ENCODE measurements around the gene RNF144A.

Gene RNF144A

DNA sequence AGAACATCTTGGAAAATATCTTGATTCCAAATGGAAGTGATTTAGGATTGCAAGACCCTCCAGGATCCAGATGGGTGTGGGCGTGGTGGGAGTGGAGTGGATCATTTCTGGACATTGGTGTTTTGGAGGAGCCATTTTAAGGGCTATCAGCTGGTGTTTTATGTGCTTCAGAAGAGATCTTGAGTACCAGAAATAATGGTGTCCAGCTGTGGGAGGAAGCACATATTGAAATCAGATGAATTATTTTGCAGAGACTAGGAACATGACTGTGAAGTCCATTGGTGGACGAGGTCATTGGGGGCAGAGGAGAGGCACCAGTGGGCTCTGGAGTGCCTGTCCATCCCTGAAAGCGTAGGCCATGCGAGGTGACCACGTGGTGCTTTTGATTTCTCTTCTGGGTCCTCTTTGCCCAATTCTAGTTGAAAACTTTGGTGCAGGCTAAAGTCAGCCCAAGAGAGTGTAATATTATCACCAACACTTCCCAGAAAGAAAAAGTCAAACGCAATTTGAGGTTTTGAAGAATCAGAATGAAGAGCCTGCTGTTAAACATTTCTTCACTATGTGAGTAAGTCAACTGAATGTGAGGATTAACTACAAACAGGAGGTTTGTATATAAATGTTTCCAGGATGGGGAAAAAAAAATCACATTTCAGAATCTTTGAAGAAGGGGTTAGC lies 31.6 kb downstream of the RNF144A start:
- DNase-seq: no peak

DNA sequence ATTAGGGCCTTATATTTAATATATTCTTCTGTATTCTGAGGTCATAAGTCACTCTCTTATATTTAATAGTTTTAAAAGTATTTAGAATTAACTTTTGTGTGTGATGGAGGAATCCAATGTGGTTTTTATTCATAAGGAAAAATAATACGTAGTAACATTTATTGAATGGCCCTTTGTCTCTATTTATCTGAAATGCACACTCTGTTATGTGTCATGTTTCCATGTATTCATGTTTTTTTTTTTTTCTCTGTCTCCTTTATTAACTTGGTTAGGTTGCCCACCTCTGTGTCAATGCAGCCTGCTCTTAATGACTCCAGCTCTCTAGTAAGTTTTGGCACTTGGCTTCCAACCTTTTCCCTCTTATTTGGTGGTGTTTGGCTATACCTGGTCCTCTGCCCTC lies 33.8 kb downstream of the RNF144A start:
- no peak for DNase-seq

DNA sequence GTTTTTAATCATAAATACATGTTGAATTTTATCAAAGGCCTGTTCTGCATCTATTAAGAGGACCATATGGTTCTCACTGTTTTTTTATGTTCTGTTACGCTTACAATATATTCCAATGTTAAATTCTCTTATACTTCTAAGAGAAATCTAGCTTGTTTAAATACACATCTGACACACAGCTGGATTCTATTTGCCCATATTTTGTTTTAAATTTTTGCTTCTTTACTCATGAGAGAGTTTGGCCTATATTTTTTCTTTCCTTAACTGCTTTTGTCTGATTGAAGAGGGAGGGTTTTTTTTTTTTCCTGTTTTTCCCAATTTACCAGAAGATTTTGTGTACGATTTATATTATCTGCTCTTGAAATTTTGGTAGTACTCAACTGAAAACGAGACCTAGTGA lies 34.9 kb downstream of the RNF144A start:
- DNase-seq: no peak

GRCh38 chr2:6954586-6954985 lies 37.4 kb downstream of the RNF144A start:
- no peak for DNase-seq

DNA sequence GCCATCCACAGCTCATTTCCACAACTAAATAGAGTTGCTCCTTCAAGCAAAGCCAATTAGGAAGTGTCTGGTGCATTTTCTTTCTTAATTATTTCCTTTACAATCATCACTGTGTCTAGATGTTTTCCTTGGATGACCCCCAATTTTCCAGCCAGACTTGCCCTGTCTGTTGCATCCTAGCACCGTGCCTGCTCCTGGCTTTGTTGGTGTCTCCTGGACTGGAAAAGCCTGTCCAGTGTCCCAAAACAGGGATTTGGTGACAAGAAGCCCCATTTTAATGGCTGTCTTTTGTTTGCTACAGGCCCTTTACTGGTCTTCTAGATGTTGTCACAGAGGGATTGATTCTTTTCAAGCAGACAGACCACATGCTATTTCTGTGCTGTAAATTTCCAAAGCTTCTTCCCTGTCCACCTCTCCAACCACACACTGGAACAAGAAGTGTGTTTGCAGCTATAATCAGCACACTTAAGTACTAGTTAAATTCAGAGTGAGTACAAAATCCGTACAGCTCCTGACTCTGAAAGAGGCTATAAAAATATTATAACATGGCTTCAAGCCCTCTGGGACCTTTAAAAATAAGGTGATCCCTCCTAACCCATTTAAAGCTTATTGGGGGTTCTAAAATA lies 38.4 kb downstream of the RNF144A start:
- no peak for DNase-seq

- no peak for DNase-seq
Measured at GRCh38 chr2:6956566-6956965, 39.4 kb downstream of the RNF144A start.

DNA sequence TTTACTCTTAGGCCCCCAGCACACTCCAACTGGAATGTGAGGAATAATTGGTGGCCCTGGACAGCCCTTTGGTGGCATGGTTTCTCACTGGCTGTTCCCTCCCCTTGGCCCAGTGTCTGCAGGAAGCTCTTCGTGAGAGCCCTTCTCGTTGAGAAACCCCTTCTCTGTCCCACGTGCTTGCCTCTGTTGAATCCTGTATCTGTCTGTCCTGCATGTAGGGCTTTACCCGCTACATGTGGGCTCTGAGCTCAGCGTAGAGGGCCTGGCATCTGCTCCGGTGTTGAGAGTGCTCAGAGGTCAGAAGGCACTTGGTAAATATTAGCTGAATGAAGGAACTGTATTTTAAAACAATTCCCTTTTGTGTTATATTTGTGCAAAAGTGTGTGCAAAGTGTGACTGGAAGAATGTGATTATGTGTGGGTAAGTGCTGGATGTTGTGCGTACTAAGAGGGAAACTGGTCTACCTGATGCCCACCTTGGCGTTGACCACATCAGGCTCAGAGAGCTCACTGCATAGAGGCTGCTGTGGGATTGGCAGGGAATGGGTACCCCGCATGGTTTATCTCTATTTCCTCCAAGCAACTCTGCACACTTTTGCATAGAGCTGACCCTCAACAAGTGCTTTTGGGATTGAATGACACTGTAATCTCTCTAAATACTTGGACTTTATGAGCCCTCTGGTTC lies 40.0 kb downstream of the RNF144A start:
- DNase-seq: no peak

- DNase-seq: no peak
Measured at GRCh38 chr2:6957910-6958615, 40.9 kb downstream of the RNF144A start.

GRCh38 chr2:6958616-6959235 lies 41.5 kb downstream of the RNF144A start:
- no peak for DNase-seq

DNA sequence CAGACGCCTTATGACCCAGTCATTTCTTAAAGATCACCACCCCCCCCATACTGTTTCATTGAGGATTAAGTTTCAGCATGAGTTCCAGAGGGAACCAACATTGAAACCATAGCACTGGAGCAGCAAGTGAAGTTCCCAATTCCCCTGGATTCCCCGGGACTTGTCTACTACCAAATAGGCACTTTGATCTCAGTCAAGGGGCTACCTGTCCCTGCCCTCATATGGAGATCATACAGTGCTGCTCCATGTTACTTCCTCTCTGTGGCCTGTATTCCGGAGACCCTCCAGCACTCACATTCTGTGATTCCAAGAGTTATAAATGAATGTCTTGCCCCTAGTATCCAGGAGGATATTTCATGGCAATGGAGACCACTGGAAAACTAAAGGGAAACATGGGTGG lies 42.5 kb downstream of the RNF144A start:
- DNase-seq: no peak

DNA sequence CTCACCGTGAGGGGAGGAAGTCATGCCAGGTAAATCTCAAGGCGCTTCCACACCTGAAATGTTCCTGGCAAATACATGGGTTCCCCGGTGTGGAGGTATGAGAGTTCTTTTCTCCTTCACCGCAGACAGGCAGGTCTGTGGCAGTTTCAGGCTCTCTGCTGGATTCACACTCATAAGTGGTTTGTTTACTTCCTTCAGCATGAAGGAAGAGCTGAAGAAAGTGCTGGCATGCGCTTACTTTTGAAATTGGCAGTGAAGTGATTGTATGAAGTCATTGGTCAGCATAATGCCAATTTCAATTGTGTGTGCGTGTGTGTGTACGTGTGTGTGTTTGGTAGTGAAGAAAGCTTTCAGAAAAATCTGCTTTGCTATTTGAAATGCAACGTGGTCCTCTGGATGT lies 43.4 kb downstream of the RNF144A start:
- DNase-seq: no peak

GRCh38 chr2:6963727-6964126 lies 46.5 kb downstream of the RNF144A start:
- DNase-seq: no peak

DNA sequence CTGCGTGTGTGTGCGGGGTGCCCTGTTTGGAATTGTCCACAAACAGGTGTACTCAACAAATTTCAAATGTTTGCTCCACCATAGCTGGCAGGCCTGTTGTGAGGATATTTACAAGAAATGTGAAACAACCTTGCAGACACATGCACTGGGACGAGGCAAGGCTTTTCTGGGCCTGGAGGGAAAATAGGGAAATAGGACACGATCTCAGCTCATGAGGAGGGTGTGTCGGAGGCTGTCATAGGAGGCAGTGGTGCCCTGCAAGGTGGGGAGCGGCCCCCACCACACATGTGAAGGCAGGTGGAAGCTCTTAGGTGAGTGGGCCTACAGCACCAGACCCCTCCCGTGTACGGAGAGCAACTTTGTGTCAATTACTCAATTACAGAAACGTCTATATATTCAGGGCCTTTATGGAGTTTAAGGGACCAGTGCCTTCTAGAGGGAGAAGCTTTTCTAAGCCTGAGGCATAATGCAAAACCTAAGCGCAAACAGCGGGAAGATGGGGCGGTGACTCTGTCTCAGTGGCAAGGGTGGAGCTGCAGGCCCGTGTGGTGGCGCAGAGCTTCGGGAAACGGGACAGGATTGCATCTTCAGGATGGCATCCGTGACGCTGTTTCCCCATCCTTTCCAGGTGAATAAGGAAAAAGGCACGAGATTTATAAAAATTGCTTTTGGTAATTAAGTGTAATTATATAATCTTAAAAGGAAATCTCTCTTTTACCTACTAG lies 48.0 kb downstream of the RNF144A start:
- DNase-seq: no peak

GRCh38 chr2:6966446-6966940 lies 49.3 kb downstream of the RNF144A start:
- DNase-seq: no peak

GRCh38 chr2:6967301-6967700 lies 50.1 kb downstream of the RNF144A start:
- no peak for DNase-seq

GRCh38 chr2:6968319-6969100 lies 51.3 kb downstream of the RNF144A start:
- no peak for DNase-seq

DNA sequence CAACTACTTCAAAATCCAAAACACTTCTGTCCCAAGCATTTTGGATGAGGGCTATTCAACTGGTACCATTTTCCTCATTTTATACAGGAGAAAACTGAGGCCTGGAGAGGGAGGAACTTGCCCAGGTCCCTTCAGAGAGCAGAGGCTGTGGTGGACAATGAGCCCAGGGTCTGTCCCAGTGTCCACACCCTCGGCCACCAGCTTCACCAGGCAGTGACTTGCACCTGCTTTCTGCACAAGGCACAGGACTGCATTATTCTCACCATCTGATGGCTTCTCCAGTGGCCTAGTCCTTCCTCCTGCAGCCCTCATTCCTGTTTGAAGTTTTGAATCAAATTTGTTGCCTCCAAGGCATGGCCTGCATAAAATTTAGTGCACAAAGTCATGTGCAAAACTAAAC lies 53.3 kb downstream of the RNF144A start:
- no peak for DNase-seq

DNA sequence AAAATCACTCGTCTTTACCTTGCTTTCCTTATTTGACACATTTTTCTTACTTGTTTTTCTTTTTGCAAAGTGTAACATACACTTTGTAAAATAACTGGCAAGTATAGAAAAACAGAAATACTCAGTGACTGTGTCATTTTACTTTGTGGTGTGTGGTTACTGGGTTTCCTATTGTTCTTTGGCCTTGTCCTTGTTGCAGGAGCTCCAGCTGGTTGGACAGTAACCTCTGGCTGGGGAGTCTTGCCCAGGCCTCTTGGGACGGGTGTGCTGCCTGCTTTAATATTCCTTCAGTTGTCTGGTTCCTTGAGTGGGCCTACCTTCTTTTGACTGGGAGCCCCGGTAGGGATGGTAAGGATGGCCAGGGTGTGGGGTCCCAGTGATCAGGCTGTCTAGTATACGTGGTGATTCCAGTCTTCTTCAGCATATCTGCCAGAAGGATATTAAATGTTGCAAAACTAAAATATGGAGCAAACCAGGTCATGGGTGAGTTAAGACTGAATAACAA lies 53.8 kb downstream of the RNF144A start:
- DNase-seq: no peak

DNA sequence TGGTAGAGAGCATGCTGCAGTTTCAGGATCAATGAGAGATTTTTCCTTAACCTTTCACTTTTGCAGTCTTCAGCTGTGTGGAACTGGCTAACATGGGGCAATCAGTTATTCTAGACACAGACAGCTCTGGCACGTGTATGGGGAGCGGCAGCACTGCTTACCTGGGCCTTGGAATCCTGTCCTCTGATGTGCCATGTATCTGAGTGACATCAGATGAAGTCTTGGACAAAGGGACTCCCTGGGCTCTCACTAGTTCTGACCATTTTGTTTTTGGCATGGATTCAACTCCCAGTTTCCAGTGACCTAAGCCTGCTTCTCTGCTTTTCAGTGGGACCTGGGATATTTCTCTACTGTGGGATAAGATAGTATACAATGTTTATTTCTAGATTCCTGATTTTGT lies 54.3 kb downstream of the RNF144A start:
- no peak for DNase-seq

DNA sequence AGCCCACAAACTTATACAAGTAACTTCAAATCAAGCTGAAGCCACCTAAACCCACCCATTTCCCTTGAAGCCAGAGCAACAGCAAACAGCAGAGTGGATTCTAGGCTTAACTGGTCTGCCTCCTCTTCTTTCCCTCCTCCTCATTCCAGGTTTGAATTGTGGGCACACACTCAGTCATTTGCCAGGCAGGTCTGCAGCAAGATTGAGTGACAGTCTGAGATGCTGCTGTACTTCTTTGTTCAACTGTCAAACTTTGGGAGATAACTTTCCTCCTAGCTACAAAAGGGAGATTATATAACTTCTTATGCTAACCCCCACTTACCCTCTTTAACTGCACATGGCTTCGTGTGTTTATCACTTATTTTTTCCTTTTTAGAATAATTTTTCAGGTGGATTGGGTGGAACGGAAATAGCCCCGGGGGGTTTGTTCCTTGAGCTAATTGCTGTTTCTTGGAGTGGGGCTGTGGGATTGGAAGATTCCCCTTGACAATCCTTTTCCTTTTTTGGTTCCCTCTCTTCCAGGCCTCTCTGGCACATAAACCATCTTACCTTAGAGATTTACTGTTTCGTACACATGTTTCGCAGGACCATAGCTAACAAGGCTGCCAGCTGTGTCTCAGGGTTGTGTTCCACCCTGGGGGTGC lies 55.0 kb downstream of the RNF144A start:
- no peak for DNase-seq

All from activated CD4-positive, alpha-beta T cell treated with anti-CD3 and anti-CD28 coated beads, Interleukin-2, Interleukin-6, amounts not matched to agents 100 ng/mL and 50 ng/mL, durations not matched to agents 16 hours and 8 hours (primary cell).